Spleen (tissue), 11 donors: ENCODE measurements around the gene ZBTB34. TPM values are rescaled to one million over a fixed set of nuclear protein-coding genes. Genes with fewer than 3 reads are reported as not detected.

Experiments used
- DNase-seq: peaks from one replicate; pipeline ENCODE4 v3.0.0-alpha.2; 2020
- H3K27ac ChIP-seq, 8 donors: fragments of 200-600 bp; sonication (generic) in 7 of 8; 1 replicate in 4 of 8; 2 replicates in 4 of 8; pipeline versions ENCODE4 v1.5.0 to v1.8.0; 2016 to 2021; ENCODE audit warnings: inconsistent platforms in 4 of 8, mild to moderate bottlenecking in 4 of 8, moderate library complexity in 1 of 8
- H3K27me3 ChIP-seq, 7 donors: fragments of 200-600 bp; sonication (generic) in 6 of 7; replicated peaks in 1 of 7; 1 replicate in 4 of 7; 2 replicates in 3 of 7; pipeline versions ENCODE4 v1.5.0 to v1.8.0; 2016 to 2021; ENCODE audit warnings: inconsistent platforms in 3 of 7, mild to moderate bottlenecking in 1 of 7
- H3K36me3 ChIP-seq, 6 donors: fragments of 200-600 bp; sonication (generic) in 5 of 6; 1 replicate in 4 of 6; 2 replicates in 2 of 6; pipeline versions ENCODE4 v1.5.0 to v1.8.0; 2016 to 2021; ENCODE audit warnings: inconsistent platforms in 2 of 6
- H3K4me1 ChIP-seq, 6 donors: fragments of 200-600 bp; sonication (generic) in 5 of 6; 1 replicate in 3 of 6; 2 replicates in 3 of 6; pipeline versions ENCODE4 v1.5.0 to v1.8.0; 2016 to 2021; ENCODE audit warnings: inconsistent platforms in 3 of 6
- H3K4me3 ChIP-seq, 8 donors: fragments of 200-600 bp; sonication (generic) in 7 of 8; 1 replicate in 4 of 8; 2 replicates in 4 of 8; pipeline versions ENCODE4 v1.5.0 to v1.8.0; 2016 to 2021; ENCODE audit warnings: inconsistent platforms in 4 of 8, mild to moderate bottlenecking in 4 of 8, moderate library complexity in 2 of 8
- H3K9me3 ChIP-seq, 8 donors: fragments of 200-600 bp; sonication (generic) in 7 of 8; 1 replicate in 4 of 8; 2 replicates in 4 of 8; pipeline versions ENCODE4 v1.5.0 to v1.8.0; 2016 to 2021; ENCODE audit warnings: inconsistent platforms in 4 of 8
- POLR2A ChIP-seq, 3 donors: fragments of 450-650 bp; IDR thresholded peaks; one replicate each; pipeline ENCODE4 v1.5.1; 2017; ENCODE audit warnings: antibody characterized with exemption in 3 of 3, mild to moderate bottlenecking in 1 of 3
- POLR2AphosphoS5 ChIP-seq, 3 donors: sonication (generic); formaldehyde crosslinking; IDR thresholded peaks; one replicate each; pipeline ENCODE4 v1.5.1; 2017; ENCODE audit warnings: antibody characterized with exemption in 3 of 3
- WGBS, 5 donors: extraction: QIAGEN DNeasy Blood & Tissue Kit in 3 of 5; methylation state at CpG; one replicate each; pipeline versions ENCODE4 v1.1.5 to v1.1.7; 2013 to 2018; 5-methylcytosine and 5-hydroxymethylcytosine counted together
- intact Hi-C: fragments of 100-400 bp; cut with DNase I; formaldehyde crosslinking; loops from one replicate; pipeline ENCODE4 v1.15.0; 2023; ENCODE audit warnings: low total_unique reads
- polyA plus RNA-seq, 3 donors: library from polyadenylated mRNA; stranded (reverse); fragments of 200-250 nt; gene quantifications; one replicate each; pipeline ENCODE4 v1.2.1, GENCODE V29; 2013
- total RNA-seq, 7 donors: library from RNA; depleted of rRNA in 3 of 7; stranded (reverse); fragments of >200 nt in 3 of 7; fragmentation: NEBNext Ultra II Directional in 4 of 7; extraction: Animal tissue kit (Norgen Biotek cat#: 25700) in 4 of 7; gene quantifications; one replicate each; pipeline versions ENCODE4 v1.1.0 to v1.2.1, GENCODE V29; 2016 to 2021
- TF ChIP-seq, protein P1 (sequence below), 11 experiments: fragments of 200-600 bp in 7 of 11; fragments of 450-650 bp in 4 of 11; sonication (generic) in 4 of 11; IDR thresholded peaks in 8 of 11; conservative IDR thresholded peaks in 3 of 11; 1 replicate in 7 of 11; 2 replicates in 4 of 11; pipeline versions ENCODE4 v1.4.0 to v1.8.0; 2016 to 2021; ENCODE audit warnings: antibody characterized with exemption in 11 of 11, inconsistent platforms in 4 of 11, mild to moderate bottlenecking in 1 of 11
- donor health status: healthy with polysubstance abuse.
- donor health status: DM: no; HTN: no; CAD: no; lungs with moderate emphysema.
- donor health status: DM: no; HTN: no; CAD: no.
- donor health status: Bipolar disorder and iron deficiency.
- donor health status: healthy.
- donor health status: DM: no; HTN: no; CAD: no.
- donor health status: DM: yes; HTN: yes; CAD: no.

Gene ZBTB34
- total and polyA plus RNA-seq, 10 donors, result 2.1 to 28.9 (median 15.1) TPM

DNA sequence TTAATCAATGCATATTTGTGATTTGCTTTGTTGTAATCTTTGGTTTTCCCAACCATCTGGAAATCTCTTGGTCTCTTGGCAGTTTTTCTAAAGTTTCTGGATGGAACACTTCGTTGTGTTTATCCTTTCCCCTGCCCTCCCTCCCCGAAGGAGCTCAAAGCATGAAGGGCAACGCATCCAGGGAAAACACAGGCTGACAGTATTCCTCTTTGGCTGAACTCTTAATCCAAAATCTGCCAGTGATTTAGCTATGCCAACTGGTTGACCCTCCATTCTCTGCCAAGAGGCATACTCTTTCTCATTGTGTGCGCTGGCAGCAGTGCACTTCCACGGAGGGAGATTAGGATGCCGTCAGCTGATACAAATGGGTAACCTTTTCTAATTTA, 20.5 kb downstream of the ZBTB34 start:
- 94 to 98% (median 96%) methylated on average over 6 of the region's 6 CpGs for WGBS, 5 donors
- H3K36me3 ChIP-seq, result peaks cover 0 to 73% (median 36%) of the 10 kb centered on the region in 6 donors
- peaks cover 0 to 46% (median 5%) of the 10 kb centered on the region in 6 donors for H3K4me1 ChIP-seq
- no peak overlapping the region for H3K27ac ChIP-seq
- H3K27me3 ChIP-seq, result no peaks in the 10 kb centered on the region
- TF ChIP-seq POLR2AphosphoS5 (IDR thresholded peaks at IDR 0.05), result no peak
- TF ChIP-seq, protein P1, sequence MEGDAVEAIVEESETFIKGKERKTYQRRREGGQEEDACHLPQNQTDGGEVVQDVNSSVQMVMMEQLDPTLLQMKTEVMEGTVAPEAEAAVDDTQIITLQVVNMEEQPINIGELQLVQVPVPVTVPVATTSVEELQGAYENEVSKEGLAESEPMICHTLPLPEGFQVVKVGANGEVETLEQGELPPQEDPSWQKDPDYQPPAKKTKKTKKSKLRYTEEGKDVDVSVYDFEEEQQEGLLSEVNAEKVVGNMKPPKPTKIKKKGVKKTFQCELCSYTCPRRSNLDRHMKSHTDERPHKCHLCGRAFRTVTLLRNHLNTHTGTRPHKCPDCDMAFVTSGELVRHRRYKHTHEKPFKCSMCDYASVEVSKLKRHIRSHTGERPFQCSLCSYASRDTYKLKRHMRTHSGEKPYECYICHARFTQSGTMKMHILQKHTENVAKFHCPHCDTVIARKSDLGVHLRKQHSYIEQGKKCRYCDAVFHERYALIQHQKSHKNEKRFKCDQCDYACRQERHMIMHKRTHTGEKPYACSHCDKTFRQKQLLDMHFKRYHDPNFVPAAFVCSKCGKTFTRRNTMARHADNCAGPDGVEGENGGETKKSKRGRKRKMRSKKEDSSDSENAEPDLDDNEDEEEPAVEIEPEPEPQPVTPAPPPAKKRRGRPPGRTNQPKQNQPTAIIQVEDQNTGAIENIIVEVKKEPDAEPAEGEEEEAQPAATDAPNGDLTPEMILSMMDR (IDR thresholded peaks at IDR 0.05 in 8 of 11, conservative IDR thresholded peaks at IDR 0.05 in 3 of 11), result no peak
- no peak for TF ChIP-seq POLR2A (IDR thresholded peaks at IDR 0.05)
- no peak overlapping the region for H3K4me3 ChIP-seq
- DNase-seq, result no peak
- no peaks in the 10 kb centered on the region for H3K9me3 ChIP-seq
- intact Hi-C loops, result no loop called here

DNA sequence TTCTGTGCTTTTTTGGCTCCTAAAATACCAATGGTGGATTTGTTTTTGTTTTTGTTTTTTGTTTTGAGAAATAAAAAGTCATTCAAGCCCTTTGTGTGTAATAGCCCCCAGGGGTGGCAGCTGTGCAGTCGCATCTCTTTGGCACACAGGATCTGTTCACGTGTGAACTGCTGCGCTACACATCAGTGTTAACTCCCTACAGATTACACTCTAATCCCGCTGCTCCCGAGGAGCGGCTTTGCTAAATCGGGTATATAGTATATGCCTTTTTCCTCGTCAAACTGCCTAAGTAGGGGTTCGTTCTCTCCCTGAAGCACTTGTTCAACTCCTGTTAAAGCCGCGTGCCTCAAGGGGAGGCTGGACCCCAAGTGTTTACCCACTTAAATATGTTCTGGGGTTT, 22.3 kb downstream of the ZBTB34 start:
- Histone ChIP-seq H3K27ac (no peak overlapping the region), H3K36me3 (peaks cover 0 to 76% (median 36%) of the 10 kb centered on the region in 6 donors)

DNA sequence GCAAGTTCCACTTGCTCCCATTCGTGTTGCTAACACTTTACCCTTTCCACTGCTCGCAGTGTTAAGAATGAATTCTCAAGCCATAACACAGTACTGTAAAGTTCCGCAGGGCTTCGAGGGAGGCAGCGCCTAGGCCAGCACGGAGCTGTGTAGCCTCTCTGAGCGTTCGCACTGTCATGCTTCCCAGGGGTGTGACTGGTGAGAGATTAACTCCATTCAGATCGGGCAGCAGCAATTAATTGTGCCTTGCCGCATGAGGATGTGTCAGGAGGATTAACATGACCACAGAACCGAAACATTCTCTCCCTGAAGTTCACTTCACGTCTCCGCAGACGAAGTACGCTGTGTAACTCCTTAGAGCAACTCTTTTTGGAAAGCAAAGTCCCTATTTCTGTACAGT, 23.2 kb downstream of the ZBTB34 start:
- intact Hi-C loops, result no loop called here
- Histone ChIP-seq H3K4me1 (peaks cover 0 to 27% (median 5%) of the 10 kb centered on the region in 6 donors), H3K9me3 (no peaks in the 10 kb centered on the region), H3K36me3 (peaks cover 0 to 69% (median 36%) of the 10 kb centered on the region in 6 donors), H3K4me3 (no peak overlapping the region), H3K27ac (no peak overlapping the region), H3K27me3 (no peaks in the 10 kb centered on the region)
- 92 to 94% (median 93%) methylated on average over 15 of the region's 15 CpGs for WGBS, 5 donors
- TF ChIP-seq, protein P1 (IDR thresholded peaks at IDR 0.05 in 8 of 11, conservative IDR thresholded peaks at IDR 0.05 in 3 of 11), result no peak
- DNase-seq, result peak; percentile 52

More for the DNA sequence above, 22.3 kb downstream of the ZBTB34 start:
- DNase-seq, result no peak
- intact Hi-C loops, result no loop called here
- Histone ChIP-seq H3K27me3 (no peaks in the 10 kb centered on the region), H3K9me3 (no peaks in the 10 kb centered on the region), H3K4me1 (peaks cover 0 to 34% (median 5%) of the 10 kb centered on the region in 6 donors), H3K4me3 (no peak overlapping the region)
- WGBS, 5 donors, result 90 to 97% (median 96%) methylated on average over 11 of the region's 11 CpGs
- TF ChIP-seq POLR2A (IDR thresholded peaks at IDR 0.05) (no peak), POLR2AphosphoS5 (IDR thresholded peaks at IDR 0.05) (no peak)
- TF ChIP-seq, protein P1 (IDR thresholded peaks at IDR 0.05 in 8 of 11, conservative IDR thresholded peaks at IDR 0.05 in 3 of 11), result no peak

DNA sequence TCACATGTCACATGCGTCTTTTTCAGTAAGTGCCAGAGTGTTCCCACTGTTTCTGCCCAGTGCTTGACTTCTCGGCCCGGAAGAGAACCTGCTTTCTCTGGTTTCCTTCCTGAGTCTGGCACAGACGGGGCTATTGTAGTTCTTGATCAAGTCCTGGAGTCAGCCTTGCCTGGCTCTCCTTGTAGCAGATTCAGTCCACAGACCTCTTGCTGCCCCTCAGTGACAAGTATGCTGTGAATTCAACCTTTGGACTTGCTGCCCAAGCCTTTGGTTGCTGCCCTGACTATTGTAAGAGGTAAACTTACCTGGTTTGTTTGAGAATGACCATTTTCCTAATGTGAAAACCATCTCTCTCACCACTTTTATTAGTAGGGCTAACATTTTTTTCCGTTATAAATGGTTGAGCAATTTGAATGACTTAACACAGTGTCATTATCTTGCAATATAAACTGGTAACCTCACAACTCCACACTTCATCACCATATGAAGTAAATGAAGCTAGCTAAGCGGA, 24.7 kb downstream of the ZBTB34 start:
- Histone ChIP-seq H3K4me3 (no peak overlapping the region), H3K4me1 (peaks cover 0 to 20% (median 5%) of the 10 kb centered on the region in 6 donors), H3K27me3 (no peaks in the 10 kb centered on the region), H3K36me3 (peaks cover 0 to 54% (median 25%) of the 10 kb centered on the region in 6 donors), H3K9me3 (no peaks in the 10 kb centered on the region), H3K27ac (peak overlapping the region in 6 of 8 donors; percentile 22 to 73 (median 62))
- intact Hi-C loops, result no loop called here
- TF ChIP-seq POLR2AphosphoS5 (IDR thresholded peaks at IDR 0.05) (peak in 1 of 3 donors; percentile 35), POLR2A (IDR thresholded peaks at IDR 0.05) (no peak)
- TF ChIP-seq, protein P1 (IDR thresholded peaks at IDR 0.05 in 8 of 11, conservative IDR thresholded peaks at IDR 0.05 in 3 of 11), result no peak
- no peak for DNase-seq
- 41 to 73% (median 54%) methylated on average over 6 of the region's 6 CpGs for WGBS, 5 donors
